Breast epithelium (tissue), 3 donors: ENCODE results near the gene CTIF.

Experiments used
- CTCF ChIP-seq, 3 donors: fragments of 450-650 bp; IDR thresholded peaks; one replicate each; pipeline ENCODE4 v1.5.1; 2016 to 2017; ENCODE audit warnings: antibody characterized with exemption in 3 of 3, mild to moderate bottlenecking in 3 of 3, moderate library complexity in 3 of 3
- POLR2A ChIP-seq: fragments of 450-650 bp; IDR thresholded peaks from one replicate; pipeline ENCODE4 v1.6.1; 2016; ENCODE audit warnings: antibody characterized with exemption, mild to moderate bottlenecking, moderate library complexity
- POLR2AphosphoS5 ChIP-seq, 3 donors: sonication (generic); formaldehyde crosslinking; IDR thresholded peaks; one replicate each; pipeline ENCODE4 v1.6.1; 2017; ENCODE audit warnings: antibody characterized with exemption in 3 of 3

DNA sequence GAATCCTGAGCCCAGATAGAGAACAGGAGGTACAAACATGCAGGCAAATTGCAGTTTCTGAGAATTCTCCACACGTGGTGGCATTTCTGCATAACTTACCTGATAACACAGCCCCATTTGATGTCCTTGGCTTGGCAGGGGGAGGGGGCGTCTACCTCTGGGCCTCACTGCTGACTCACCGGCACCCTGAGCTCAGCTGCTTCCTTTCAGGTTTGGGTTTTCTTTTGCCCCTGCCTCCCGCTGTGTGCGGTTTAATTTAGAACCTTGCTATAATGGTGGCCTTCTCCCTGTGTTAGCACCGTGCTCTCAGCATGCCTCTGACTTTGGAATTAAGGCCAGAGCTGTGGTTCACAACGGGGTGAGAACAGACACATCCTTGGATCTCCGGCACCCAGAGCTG lies 4.4 kb downstream of the CTIF start:
- no peak for TF ChIP-seq CTCF (IDR thresholded peaks at IDR 0.05)
- no peak for TF ChIP-seq POLR2A
- TF ChIP-seq POLR2AphosphoS5 (IDR thresholded peaks at IDR 0.05) = no peak
